H9 (cell line): ENCODE data around the gene CTNNBL1. TPM values are rescaled to one million over a fixed set of nuclear protein-coding genes. Genes with fewer than 3 reads are reported as not detected.
A peak's percentile ranks its signal among the peaks of the same experiment; 100 is the strongest.

Experiments used
- DNase-seq: peaks from one replicate; pipeline ENCODE4 v3.0.0-alpha.2; 2017
- H2AFZ ChIP-seq: one replicate; pipeline ENCODE4 v1.6.1; 2013; ENCODE audit warnings: mild to moderate bottlenecking, low read length, control low read depth, moderate library complexity
- H2AK5ac ChIP-seq: 2 replicates; pipeline ENCODE4 v1.6.1; 2013; ENCODE audit warnings: low read length, control low read depth, mixed read lengths; ENCODE audit not compliant: insufficient read length
- H2BK120ac ChIP-seq: one replicate; pipeline ENCODE4 v1.6.1; 2013; ENCODE audit warnings: low read depth, mild to moderate bottlenecking, low read length, control low read depth, inconsistent platforms; ENCODE audit not compliant: poor library complexity, severe bottlenecking
- H2BK12ac ChIP-seq: 2 replicates; pipeline ENCODE4 v1.6.1; 2013; ENCODE audit warnings: low read length, control low read depth, mixed read lengths, low read depth; ENCODE audit not compliant: insufficient read length
- H2BK15ac ChIP-seq: 2 replicates; pipeline ENCODE4 v1.6.1; 2013; ENCODE audit warnings: low read depth, low read length, control low read depth
- H2BK20ac ChIP-seq: one replicate; pipeline ENCODE4 v1.6.1; 2013; ENCODE audit warnings: low read depth, mild to moderate bottlenecking, low read length, control low read depth, inconsistent platforms; ENCODE audit not compliant: poor library complexity, severe bottlenecking
- H2BK5ac ChIP-seq: 2 replicates; pipeline ENCODE4 v1.6.1; 2013; ENCODE audit warnings: low read length, control low read depth, mixed read lengths; ENCODE audit not compliant: insufficient read length
- H3K14ac ChIP-seq: 2 replicates; pipeline ENCODE4 v1.6.1; 2013; ENCODE audit warnings: low read length, control low read depth; ENCODE audit not compliant: insufficient read depth
- H3K18ac ChIP-seq: 2 replicates; pipeline ENCODE4 v1.6.1; 2013; ENCODE audit warnings: low read depth, mild to moderate bottlenecking, mixed read lengths, low read length, control low read depth; ENCODE audit not compliant: insufficient read length
- H3K23ac ChIP-seq: 2 replicates; pipeline ENCODE4 v1.6.1; 2013; ENCODE audit warnings: low read length, control low read depth, mixed read lengths, low read depth; ENCODE audit not compliant: insufficient read length
- H3K23me2 ChIP-seq: 2 replicates; pipeline ENCODE4 v1.6.1; 2013; ENCODE audit warnings: low read depth, mild to moderate bottlenecking, mixed read lengths, low read length, control low read depth; ENCODE audit not compliant: insufficient read length, poor library complexity, severe bottlenecking
- H3K27ac ChIP-seq: 2 replicates; pipeline ENCODE4 v1.5.1; 2013; ENCODE audit warnings: low read length, control low read depth, mixed read lengths, low read depth; ENCODE audit not compliant: insufficient read length
- H3K27me3 ChIP-seq: 2 replicates; pipeline ENCODE4 v1.6.1; 2013; ENCODE audit warnings: low read length, control low read depth, inconsistent platforms; ENCODE audit not compliant: insufficient read depth
- H3K4ac ChIP-seq: 2 replicates; pipeline ENCODE4 v1.6.1; 2013; ENCODE audit warnings: low read depth, mild to moderate bottlenecking, control low read depth, inconsistent platforms, low read length, moderate library complexity
- H3K4me1 ChIP-seq: 2 replicates; pipeline ENCODE4 v1.6.1; 2013; ENCODE audit warnings: low read length, control low read depth, inconsistent platforms; ENCODE audit not compliant: insufficient read depth
- H3K4me2 ChIP-seq: 2 replicates; pipeline ENCODE4 v1.6.1; 2013; ENCODE audit warnings: low read length, control low read depth, mixed read lengths; ENCODE audit not compliant: insufficient read length, insufficient read depth
- H3K56ac ChIP-seq: 2 replicates; pipeline ENCODE4 v1.6.1; 2013; ENCODE audit warnings: low read depth, mild to moderate bottlenecking, mixed read lengths, low read length, control low read depth; ENCODE audit not compliant: insufficient read length
- H3K79me1 ChIP-seq: 2 replicates; pipeline ENCODE4 v1.6.1; 2013; ENCODE audit warnings: low read depth, mild to moderate bottlenecking, moderate library complexity, low read length, control low read depth, inconsistent platforms; ENCODE audit not compliant: insufficient read depth, poor library complexity, severe bottlenecking
- H3K79me2 ChIP-seq: 2 replicates; pipeline ENCODE4 v1.6.1; 2013; ENCODE audit warnings: low read length, control low read depth, inconsistent platforms; ENCODE audit not compliant: insufficient read depth
- H3K9ac ChIP-seq: 2 replicates; pipeline ENCODE4 v1.6.1; 2013; ENCODE audit warnings: low read length, control low read depth, mixed read lengths; ENCODE audit not compliant: insufficient read length; ENCODE audit errors: extremely low read depth
- H3K9me3 ChIP-seq: one replicate; pipeline ENCODE4 v1.6.1; 2013; ENCODE audit warnings: low read depth, low read length, inconsistent platforms; ENCODE audit not compliant: control insufficient read depth
- H3T11ph ChIP-seq: one replicate; pipeline ENCODE4 v1.6.1; 2013; ENCODE audit warnings: mild to moderate bottlenecking, low read length, control low read depth, inconsistent platforms
- H4K20me1 ChIP-seq: one replicate; pipeline ENCODE4 v1.6.1; 2013; ENCODE audit not compliant: control insufficient read depth, insufficient read length, insufficient read depth
- H4K5ac ChIP-seq: 2 replicates; pipeline ENCODE4 v1.6.1; 2013; ENCODE audit warnings: low read depth, mild to moderate bottlenecking, mixed read lengths, low read length, control low read depth; ENCODE audit not compliant: insufficient read length
- H4K8ac ChIP-seq: replicated peaks from 2 replicates; pipeline ENCODE4 v1.6.1; 2013; ENCODE audit warnings: low read length, control low read depth, mixed read lengths, low read depth; ENCODE audit not compliant: insufficient read length
- H4K91ac ChIP-seq: 2 replicates; pipeline ENCODE4 v1.6.1; 2013; ENCODE audit warnings: low read depth, mild to moderate bottlenecking, moderate library complexity, mixed read lengths, low read length, control low read depth; ENCODE audit not compliant: insufficient read length
- H3K27ac Mint-ChIP-seq, 3 experiments: 2 replicates in 2 of 3; 3 replicates in 1 of 3; pipeline ENCODE4 v1.8.0; 2020 to 2021; ENCODE audit warnings: mixed read lengths in 3 of 3, mild to moderate bottlenecking in 1 of 3, moderate library complexity in 1 of 3
- H3K27me3 Mint-ChIP-seq: 2 replicates; pipeline ENCODE4 v1.8.0; 2021; ENCODE audit warnings: low read depth, mild to moderate bottlenecking, moderate library complexity, mixed read lengths
- H3K36me3 Mint-ChIP-seq, 3 experiments: 2 replicates in 2 of 3; 3 replicates in 1 of 3; pipeline ENCODE4 v1.8.0; 2020 to 2021; ENCODE audit warnings: low read depth in 3 of 3, mixed read lengths in 3 of 3; ENCODE audit not compliant: insufficient read depth in 1 of 3
- H3K4me1 Mint-ChIP-seq, 2 experiments: 2 replicates each; pipeline ENCODE4 v1.8.0; 2020; ENCODE audit warnings: mixed read lengths in 2 of 2
- H3K4me3 Mint-ChIP-seq, 2 experiments: 2 replicates in 1 of 2; 3 replicates in 1 of 2; pipeline ENCODE4 v1.8.0; 2020 to 2021; ENCODE audit warnings: mild to moderate bottlenecking in 2 of 2, mixed read lengths in 2 of 2, moderate library complexity in 1 of 2
- H3K9me3 Mint-ChIP-seq, 2 experiments: 2 replicates in 1 of 2; 3 replicates in 1 of 2; pipeline ENCODE4 v1.8.0; 2020; ENCODE audit warnings: mild to moderate bottlenecking in 2 of 2, mixed read lengths in 2 of 2, moderate library complexity in 1 of 2
- WGBS: extraction: QIAGEN DNeasy Blood & Tissue Kit; methylation state at CpG from one replicate; pipeline ENCODE4 v1.1.7; 2013; ENCODE audit warnings: missing lambda C conversion rate, low lambda C conversion rate, mixed read lengths; ENCODE audit not compliant: insufficient read length; ENCODE audit errors: extremely low coverage; 5-methylcytosine and 5-hydroxymethylcytosine counted together
- total RNA-seq: library from RNA; stranded (reverse); gene quantifications from 2 replicates; pipeline ENCODE4 v1.2.1, GENCODE V29; 2021
- TF ChIP-seq, protein P1 (sequence below): fragments of 200-600 bp; sonication (generic); conservative IDR thresholded peaks from 3 replicates; pipeline ENCODE4 v1.8.0; 2021; ENCODE audit warnings: antibody characterized with exemption, mild to moderate bottlenecking

CTNNBL1 gene
- total RNA-seq, 1 experiment from 2014 or later = 67.2 TPM

DNA sequence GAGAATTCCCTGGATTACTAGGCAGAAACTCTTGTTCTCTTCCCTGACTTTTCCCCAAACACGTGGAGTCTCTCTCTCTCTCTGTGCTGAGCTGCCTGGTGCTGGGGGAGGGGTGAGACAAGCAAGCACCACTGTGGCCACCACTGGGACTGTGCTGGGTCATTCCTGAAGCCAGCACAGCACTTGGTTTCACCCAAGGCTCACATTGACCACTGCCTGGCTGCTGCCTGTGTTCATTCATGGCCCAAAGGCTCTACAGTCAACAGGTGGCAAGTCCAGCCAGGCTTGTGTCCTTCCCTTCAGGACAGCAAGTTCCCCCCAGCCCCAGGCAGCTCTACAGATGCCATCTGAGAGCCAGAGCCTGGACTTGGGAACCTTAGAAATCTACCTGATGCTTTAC, 92.2 kb downstream of the CTNNBL1 start:
- no peaks in the 10 kb centered on the region for H3K27me3 ChIP-seq
- peak; percentile 35 for DNase-seq
- H3K27ac ChIP-seq = no peak overlapping the region
- H2BK12ac ChIP-seq = no peak overlapping the region
- Mint-ChIP-seq H3K4me1 (peaks cover 11% of the 10 kb centered on the region in 2 experiments), H3K9me3 (peaks cover 2 to 3% of the 10 kb centered on the region in 2 experiments; a peak in 3 of 5 replicates), H3K36me3 (peaks cover 11 to 25% (median 23%) of the 10 kb centered on the region in 3 experiments), H3K27me3 (no peaks in the 10 kb centered on the region; the same call in 1 of the 2 replicates), H3K4me3 (no peak overlapping the region), H3K27ac (peak overlapping the region in 1 of 3 experiments; percentile 4; a peak in 2 of 7 replicates)
- no peaks in the 10 kb centered on the region for H4K20me1 ChIP-seq
- H4K8ac ChIP-seq = peak overlapping the region; percentile 40
- TF ChIP-seq, protein P1, sequence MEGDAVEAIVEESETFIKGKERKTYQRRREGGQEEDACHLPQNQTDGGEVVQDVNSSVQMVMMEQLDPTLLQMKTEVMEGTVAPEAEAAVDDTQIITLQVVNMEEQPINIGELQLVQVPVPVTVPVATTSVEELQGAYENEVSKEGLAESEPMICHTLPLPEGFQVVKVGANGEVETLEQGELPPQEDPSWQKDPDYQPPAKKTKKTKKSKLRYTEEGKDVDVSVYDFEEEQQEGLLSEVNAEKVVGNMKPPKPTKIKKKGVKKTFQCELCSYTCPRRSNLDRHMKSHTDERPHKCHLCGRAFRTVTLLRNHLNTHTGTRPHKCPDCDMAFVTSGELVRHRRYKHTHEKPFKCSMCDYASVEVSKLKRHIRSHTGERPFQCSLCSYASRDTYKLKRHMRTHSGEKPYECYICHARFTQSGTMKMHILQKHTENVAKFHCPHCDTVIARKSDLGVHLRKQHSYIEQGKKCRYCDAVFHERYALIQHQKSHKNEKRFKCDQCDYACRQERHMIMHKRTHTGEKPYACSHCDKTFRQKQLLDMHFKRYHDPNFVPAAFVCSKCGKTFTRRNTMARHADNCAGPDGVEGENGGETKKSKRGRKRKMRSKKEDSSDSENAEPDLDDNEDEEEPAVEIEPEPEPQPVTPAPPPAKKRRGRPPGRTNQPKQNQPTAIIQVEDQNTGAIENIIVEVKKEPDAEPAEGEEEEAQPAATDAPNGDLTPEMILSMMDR = no peak
- H2AFZ ChIP-seq = no peak overlapping the region
- peak overlapping the region; percentile 92 for H3K14ac ChIP-seq
- no peak overlapping the region for H3K18ac ChIP-seq
- H2BK5ac ChIP-seq = no peak overlapping the region
- H4K5ac ChIP-seq = no peak overlapping the region
- no peaks in the 10 kb centered on the region for H3K79me1 ChIP-seq
- H3K9me3 ChIP-seq = no peaks in the 10 kb centered on the region
- H3K4me2 ChIP-seq = no peak overlapping the region
- no CpG with 5 or more reads among the region's 1 CpG for WGBS
- H3K4me1 ChIP-seq = peaks cover 5% of the 10 kb centered on the region
- H2BK20ac ChIP-seq = no peak overlapping the region
- no peak overlapping the region for H3K23ac ChIP-seq
- H2BK120ac ChIP-seq = no peak overlapping the region
- no peak overlapping the region for H4K91ac ChIP-seq
- no peaks in the 10 kb centered on the region for H3K79me2 ChIP-seq
- no peak overlapping the region for H3K9ac ChIP-seq
- H2BK15ac ChIP-seq = no peak overlapping the region
- H3K4ac ChIP-seq = no peak overlapping the region
- H3K56ac ChIP-seq = no peak overlapping the region
- H2AK5ac ChIP-seq = no peak overlapping the region
- no peak overlapping the region for H3T11ph ChIP-seq
- no peaks in the 10 kb centered on the region for H3K23me2 ChIP-seq
